PC-9 (cell line): ENCODE measurements around the gene CTNNA1.

Source experiments
- CTCF ChIP-seq: fragments of 200-600 bp; sonication (generic); conservative IDR thresholded peaks from 2 replicates; pipeline ENCODE4 v1.6.1; 2017; ENCODE audit warnings: mixed run types, antibody characterized with exemption, mild to moderate bottlenecking, moderate library complexity
- EZH2 ChIP-seq: fragments of 200-600 bp; sonication (generic); IDR thresholded peaks from 2 replicates; pipeline ENCODE4 v1.8.0; 2017; ENCODE audit warnings: antibody characterized with exemption, low read depth

GRCh38 chr5:138869763-138870500 is 116.7 kb downstream of the CTNNA1 start:
- TF ChIP-seq CTCF = no peak
- TF ChIP-seq EZH2 = no peak
